GM20000 (cell line): ENCODE data around the gene ETFA.

Source experiments
- DNase-seq: peaks from one replicate; pipeline ENCODE4 v3.0.0; 2012; ENCODE audit warnings: low spot score
- CTCF ChIP-seq: IDR thresholded peaks from 2 replicates; pipeline ENCODE4 v1.5.1; 2012; ENCODE audit warnings: mild to moderate bottlenecking, control low read depth; ENCODE audit errors: extremely low read depth, missing control alignments

ETFA gene

GRCh38 chr15:76217882-76218217 lies 93.4 kb downstream of the ETFA start:
- no peak for DNase-seq
- TF ChIP-seq CTCF = no peak

- TF ChIP-seq CTCF = no peak
- no peak for DNase-seq
These were observed 94.0 kb downstream of the ETFA start for GRCh38 chr15:76217029-76217881.

GRCh38 chr15:76215634-76216033 lies 95.6 kb downstream of the ETFA start:
- TF ChIP-seq CTCF = no peak
- no peak for DNase-seq

GRCh38 chr15:76209942-76210341 lies 101.3 kb downstream of the ETFA start:
- DNase-seq = peak; percentile 10
- no peak for TF ChIP-seq CTCF

GRCh38 chr15:76209523-76209922 lies 101.7 kb downstream of the ETFA start:
- DNase-seq = peak; percentile 6
- no peak for TF ChIP-seq CTCF

GRCh38 chr15:76208786-76209424 lies 102.4 kb downstream of the ETFA start:
- peak; percentile 8 for DNase-seq

More at GRCh38 chr15:76208786-76209424, 102.4 kb downstream of the ETFA start:
- TF ChIP-seq CTCF = no peak
